H1 (cell line): Measurements from ENCODE around the gene SDF2L1. TPM values are rescaled to one million over a fixed set of nuclear protein-coding genes. Genes with fewer than 3 reads are reported as not detected.

Experiments used
- CTCF ChIA-PET: fragments of 300-600 bp; sonication (Branson Sonifier 250); formaldehyde crosslinking; loops from one replicate; lab custom pipeline; 2021; ENCODE audit not compliant: partially characterized antibody; lab: Charles Lee
- POLR2A ChIA-PET: fragments of 300-600 bp; sonication (Branson Sonifier 250); formaldehyde crosslinking; loops from one replicate; lab custom pipeline; 2021; ENCODE audit warnings: inconsistent platforms; ENCODE audit not compliant: partially characterized antibody; lab: Charles Lee
- DNase-seq, 2 experiments: peaks; one replicate each; pipeline versions ENCODE4 v3.0.0 to v3.0.0-alpha.2; 2010 to 2022; ENCODE audit warnings: low spot score in 2 of 2, low read depth in 1 of 2, mixed read lengths in 1 of 2
- FAIRE-seq: peaks from 2 replicates; lab custom pipeline; 2011; peaks lifted over from hg19 to GRCh38; lab: Jason Lieb, UNC
- H2AFZ ChIP-seq: 2 replicates; pipeline ENCODE4 v1.8.1; 2012; ENCODE audit warnings: low read length, inconsistent platforms
- H2AK5ac ChIP-seq: 2 replicates; pipeline ENCODE4 v1.6.1; 2013; ENCODE audit warnings: low read depth, low read length
- H2BK120ac ChIP-seq: replicated peaks from 2 replicates; pipeline ENCODE3; 2013; ENCODE audit warnings: low read depth, low read length, inconsistent platforms
- H2BK12ac ChIP-seq: 2 replicates; pipeline ENCODE4 v1.6.1; 2013; ENCODE audit warnings: low read depth, low read length
- H2BK15ac ChIP-seq: 2 replicates; pipeline ENCODE4 v1.6.1; 2013; ENCODE audit warnings: low read length
- H2BK20ac ChIP-seq: 2 replicates; pipeline ENCODE4 v1.6.1; 2013; ENCODE audit warnings: low read length
- H2BK5ac ChIP-seq: 2 replicates; pipeline ENCODE4 v1.6.1; 2013; ENCODE audit warnings: low read depth, low read length
- H3K14ac ChIP-seq: 2 replicates; pipeline ENCODE4 v1.6.1; 2013; ENCODE audit warnings: inconsistent platforms; ENCODE audit not compliant: insufficient read length
- H3K18ac ChIP-seq: 2 replicates; pipeline ENCODE4 v1.6.1; 2013; ENCODE audit warnings: low read length; ENCODE audit errors: extremely low read depth
- H3K23ac ChIP-seq: 2 replicates; pipeline ENCODE4 v1.6.1; 2013; ENCODE audit warnings: inconsistent platforms; ENCODE audit not compliant: insufficient read length
- H3K23me2 ChIP-seq: 2 replicates; pipeline ENCODE4 v1.6.1; 2013; ENCODE audit warnings: low read depth, low read length
- H3K27ac ChIP-seq: 2 replicates; pipeline ENCODE4 v1.6.1; 2011; ENCODE audit warnings: low read depth, low read length, inconsistent platforms
- H3K27me3 ChIP-seq, 4 experiments: replicated peaks in 1 of 4; 1 replicate in 1 of 4; 2 replicates in 3 of 4; pipeline versions ENCODE4 v1.6.1 to v1.8.1; 2011 to 2013; ENCODE audit warnings: low read length in 3 of 4, mild to moderate bottlenecking in 3 of 4, inconsistent platforms in 2 of 4, mixed read lengths in 2 of 4, moderate library complexity in 1 of 4; ENCODE audit not compliant: control insufficient read depth in 3 of 4, insufficient read depth in 3 of 4; ENCODE audit errors: extremely low read depth in 1 of 4
- H3K36me3 ChIP-seq, 4 experiments: 2 replicates each; pipeline versions ENCODE4 v1.6.1 to v1.8.1; 2011 to 2013; ENCODE audit warnings: mild to moderate bottlenecking in 4 of 4, low read length in 3 of 4, moderate library complexity in 2 of 4, control low read depth in 1 of 4, inconsistent platforms in 1 of 4; ENCODE audit not compliant: insufficient read depth in 4 of 4, control insufficient read depth in 2 of 4
- H3K4ac ChIP-seq: replicated peaks from 2 replicates; pipeline ENCODE3; 2013; ENCODE audit warnings: low read length, low read depth, mixed read lengths, inconsistent platforms; ENCODE audit not compliant: insufficient read length
- H3K4me1 ChIP-seq, 4 experiments: replicated peaks in 1 of 4; 1 replicate in 1 of 4; 2 replicates in 3 of 4; pipeline versions ENCODE4 v1.6.1 to v1.8.1; 2011 to 2013; ENCODE audit warnings: low read length in 3 of 4, inconsistent platforms in 2 of 4, mixed read lengths in 1 of 4; ENCODE audit not compliant: insufficient read depth in 4 of 4, control insufficient read depth in 3 of 4
- H3K4me2 ChIP-seq, 2 experiments: 2 replicates each; pipeline versions ENCODE4 v1.6.1 to v1.8.1; 2011 to 2013; ENCODE audit warnings: low read depth in 2 of 2, low read length in 2 of 2, control low read depth in 1 of 2, inconsistent platforms in 1 of 2, mild to moderate bottlenecking in 1 of 2; ENCODE audit not compliant: insufficient read depth in 1 of 2
- H3K4me3 ChIP-seq, 4 experiments: fragments of 200-600, 300-600 bp in 1 of 4; sonication (generic), shearing (Covaris generic), sonication (Bioruptor Twin) in 1 of 4; 2 replicates each; pipeline versions ENCODE4 v1.5.1 to v1.8.1; 2011 to 2016; ENCODE audit warnings: low read length in 4 of 4, low read depth in 3 of 4, control low read depth in 2 of 4, inconsistent platforms in 2 of 4, mild to moderate bottlenecking in 2 of 4, mixed read lengths in 1 of 4, moderate library complexity in 1 of 4; ENCODE audit not compliant: insufficient read depth in 2 of 4; ENCODE audit errors: extremely low read depth in 1 of 4
- H3K56ac ChIP-seq: replicated peaks from 2 replicates; pipeline ENCODE3; 2013; ENCODE audit warnings: low read depth, mild to moderate bottlenecking, mixed read lengths, low read length, inconsistent platforms; ENCODE audit not compliant: insufficient read length
- H3K79me1 ChIP-seq: 2 replicates; pipeline ENCODE4 v1.6.1; 2013; ENCODE audit warnings: low read depth, low read length, control low read depth
- H3K79me2 ChIP-seq, 2 experiments: 2 replicates each; pipeline versions ENCODE4 v1.6.1 to v1.8.1; 2012 to 2013; ENCODE audit warnings: low read length in 2 of 2, mild to moderate bottlenecking in 2 of 2, inconsistent platforms in 1 of 2; ENCODE audit not compliant: insufficient read depth in 2 of 2, control insufficient read depth in 1 of 2
- H3K9ac ChIP-seq, 4 experiments: replicated peaks in 1 of 4; 1 replicate in 1 of 4; 2 replicates in 3 of 4; pipeline versions ENCODE4 v1.6.1 to v1.8.1; 2011 to 2013; ENCODE audit warnings: low read depth in 3 of 4, low read length in 3 of 4, control low read depth in 2 of 4, mild to moderate bottlenecking in 2 of 4, moderate library complexity in 2 of 4, inconsistent platforms in 1 of 4; ENCODE audit errors: extremely low read depth in 1 of 4
- H3K9me3 ChIP-seq, 2 experiments: 2 replicates each; pipeline versions ENCODE4 v1.6.1 to v1.8.1; 2012 to 2013; ENCODE audit warnings: mild to moderate bottlenecking in 2 of 2, moderate library complexity in 2 of 2, control low read depth in 1 of 2, inconsistent platforms in 1 of 2, low read depth in 1 of 2, low read length in 1 of 2, mixed read lengths in 1 of 2; ENCODE audit not compliant: insufficient read depth in 2 of 2
- H4K20me1 ChIP-seq, 2 experiments: replicated peaks in 1 of 2; 2 replicates each; pipeline versions ENCODE3 to v1.8.1; 2011 to 2013; ENCODE audit warnings: inconsistent platforms in 2 of 2, low read length in 2 of 2, mild to moderate bottlenecking in 1 of 2; ENCODE audit not compliant: insufficient read depth in 2 of 2, control insufficient read depth in 1 of 2
- H4K5ac ChIP-seq: 2 replicates; pipeline ENCODE4 v1.6.1; 2013; ENCODE audit warnings: low read length, low read depth, mixed read lengths, inconsistent platforms; ENCODE audit not compliant: insufficient read length
- H4K8ac ChIP-seq: 2 replicates; pipeline ENCODE4 v1.8.0; 2013; ENCODE audit warnings: mild to moderate bottlenecking, moderate library complexity, low read length, inconsistent platforms; ENCODE audit not compliant: insufficient read depth; ENCODE audit errors: extremely low read depth
- H4K91ac ChIP-seq: replicated peaks from 2 replicates; pipeline ENCODE3; 2013; ENCODE audit warnings: low read length, mixed read lengths, inconsistent platforms; ENCODE audit not compliant: insufficient read length
- CTCF ChIP-seq, 3 experiments: IDR thresholded peaks; 1 replicate in 2 of 3; 2 replicates in 1 of 3; pipeline versions ENCODE4 v1.5.1 to v1.6.1; 2011; ENCODE audit warnings: low read length in 3 of 3, mild to moderate bottlenecking in 3 of 3, inconsistent platforms in 2 of 3, low read depth in 1 of 3, moderate library complexity in 1 of 3; ENCODE audit not compliant: insufficient read depth in 1 of 3; ENCODE audit errors: control extremely low read depth in 1 of 3
- EZH2 ChIP-seq: fragments of 200-600 bp; sonication (generic); IDR thresholded peaks from 2 replicates; pipeline ENCODE4 v1.7.1; 2012; ENCODE audit warnings: low read depth, mild to moderate bottlenecking, moderate library complexity, low read length, inconsistent platforms; ENCODE audit not compliant: severe bottlenecking
- JUND ChIP-seq: IDR thresholded peaks from 2 replicates; pipeline ENCODE4 v1.6.1; 2011; ENCODE audit warnings: mild to moderate bottlenecking, improper control_type of control experiment, low read length
- PHF8 ChIP-seq: fragments of 200-600 bp; sonication (generic); conservative IDR thresholded peaks from 2 replicates; pipeline ENCODE4 v1.7.1; 2012; ENCODE audit warnings: low read depth, mild to moderate bottlenecking, inconsistent platforms, low read length, moderate library complexity
- SIRT6 ChIP-seq: IDR thresholded peaks from one replicate; pipeline ENCODE4 v1.7.1; 2012; ENCODE audit warnings: low read length, inconsistent platforms
- SP1 ChIP-seq: IDR thresholded peaks from 2 replicates; pipeline ENCODE4 v1.6.1; 2011; ENCODE audit warnings: low read depth, low read length
- USF2 ChIP-seq: IDR thresholded peaks from 2 replicates; pipeline ENCODE4 v1.6.1; 2011; ENCODE audit warnings: low read length, improper control_type of control experiment
- ZNF274 ChIP-seq: IDR thresholded peaks from 2 replicates; pipeline ENCODE4 v1.7.0; 2012; ENCODE audit warnings: low read length, borderline replicate concordance; ENCODE audit errors: extremely low read depth
- WGBS, 2 experiments: shearing (Covaris generic) in 1 of 2; methylation state at CpG; one replicate each; pipeline versions ENCODE4 v1.1.6 to v1.1.7; 2013 to 2015; ENCODE audit warnings: low lambda C conversion rate in 2 of 2, mixed read lengths in 2 of 2, inconsistent platforms in 1 of 2, low coverage in 1 of 2, missing lambda C conversion rate in 1 of 2; ENCODE audit not compliant: insufficient replicate concordance in 2 of 2, insufficient coverage in 1 of 2, insufficient read length in 1 of 2; ENCODE audit errors: extremely low coverage in 1 of 2, missing lambda C conversion rate in 1 of 2; 5-methylcytosine and 5-hydroxymethylcytosine counted together
- polyA plus RNA-seq, 7 experiments: library from polyadenylated mRNA; depleted of rRNA in 3 of 7; stranded (reverse) in 5 of 7; unstranded in 2 of 7; fragments of >200 nt in 5 of 7; fragments of 200-250 nt in 2 of 7; gene quantifications; 1 replicate in 5 of 7; 2 replicates in 1 of 7; 4 replicates in 1 of 7; pipeline versions ENCODE4 v1.2.1 to v1.2.3, GENCODE V29; 2011 to 2013; ENCODE audit warnings: missing spikeins in 2 of 7, mixed read lengths in 2 of 7
- total RNA-seq: library from RNA; stranded (reverse); fragmentation: NEBNext Ultra II Directional; extraction: Animal tissue kit (Norgen Biotek cat#: 25700); gene quantifications from 2 replicates; pipeline ENCODE4 v1.2.1, GENCODE V29; 2021

Gene SDF2L1
- total and polyA plus RNA-seq, 2 of the 8 experiments (the other 6 are each of a cell fraction or from before 2014, with no cell fraction given): 51.1 to 59.6 TPM

- no peak overlapping the region for H2BK12ac ChIP-seq
- H3K27ac ChIP-seq: no peak overlapping the region
- peaks cover 4% of the 10 kb centered on the region; the same call in 1 of the 2 replicates for H3K23me2 ChIP-seq
- H2BK15ac ChIP-seq: no peak overlapping the region
- no peak overlapping the region for H3K56ac ChIP-seq
- H2BK120ac ChIP-seq: no peak overlapping the region
- no peaks in the 10 kb centered on the region for H3K27me3 ChIP-seq
- H2BK5ac ChIP-seq: no peak overlapping the region
- no peak overlapping the region for H3K14ac ChIP-seq
- no peak overlapping the region for H2AK5ac ChIP-seq
- peaks cover 0 to 2% of the 10 kb centered on the region in 2 experiments for H4K20me1 ChIP-seq
- H3K4me1 ChIP-seq: no peaks in the 10 kb centered on the region
- H4K8ac ChIP-seq: no peak overlapping the region; the same call in 1 of the 2 replicates
- no peak overlapping the region for H4K91ac ChIP-seq
- no peaks in the 10 kb centered on the region for H3K79me2 ChIP-seq
- no peak overlapping the region for H3K4me3 ChIP-seq
- H2AFZ ChIP-seq: no peak overlapping the region
- peaks cover 0 to 5% (median 0%) of the 10 kb centered on the region in 4 experiments; a peak in 5 of 8 replicates for H3K36me3 ChIP-seq
- no peak overlapping the region for H3K23ac ChIP-seq
- H3K79me1 ChIP-seq: no peaks in the 10 kb centered on the region
- no peak overlapping the region for H2BK20ac ChIP-seq
- H4K5ac ChIP-seq: no peak overlapping the region
- no peak overlapping the region for H3K18ac ChIP-seq
- no peak overlapping the region for H3K4me2 ChIP-seq
- H3K4ac ChIP-seq: no peak overlapping the region
- FAIRE-seq: no peak
- ChIA-PET CTCF (interaction anchor here (1.7 kb wide), 1 partner anchor 36 kb away, joined by 3 read pairs; no protein-coding TSS in a partner anchor), POLR2A (interaction anchor here (0.7 to 0.9 kb wide), 2 partner anchors 29 to 31 kb away, joined by 3 read pairs; no protein-coding TSS in a partner anchor)
- H3K9ac ChIP-seq: no peak overlapping the region
- no peaks in the 10 kb centered on the region for H3K9me3 ChIP-seq
- WGBS, 2 experiments: 88% methylated on average over 20 of the region's 20 CpGs; no CpG with 5 or more reads in 1 of the 2 experiments
- DNase-seq: no peak
- TF ChIP-seq PHF8 (no peak), CTCF (IDR thresholded peaks at IDR 0.05; ENCODE audit: control extremely low read depth in 1 of 3, insufficient read depth in 1 of 3, low read depth in 1 of 3, low read length in 3 of 3) (no peak), EZH2 (no peak), ZNF274 (no peak), JUND (no peak), USF2 (no peak), SIRT6 (no peak), SP1 (no peak)
These were observed 46.7 kb downstream of the SDF2L1 start for GRCh38 chr22:21688706-21689381.
